Measurements from ENCODE around the gene MEIOB.

DNA sequence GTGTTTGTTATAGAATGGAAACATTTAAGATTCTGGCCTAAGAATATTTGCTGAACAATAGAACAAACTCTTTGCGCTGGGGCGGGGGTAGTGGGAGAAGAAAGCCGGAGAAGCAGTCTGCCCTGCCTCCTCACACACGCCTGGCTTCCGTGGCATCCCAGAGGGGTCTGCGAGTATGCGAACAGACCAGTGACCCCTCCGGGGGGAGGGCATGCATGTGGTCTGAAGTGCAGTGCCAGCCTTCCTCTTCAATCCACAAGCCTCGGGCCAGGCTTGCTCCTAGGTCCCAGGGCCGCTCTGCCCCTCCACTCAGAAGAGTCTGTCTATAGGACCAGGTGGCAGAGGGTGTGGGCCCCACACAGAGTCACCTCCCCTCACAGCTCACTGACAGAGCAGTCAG is 64.3 kb downstream of the MEIOB start:
- TF ChIP-seq POLR2A (IDR thresholded peaks at IDR 0.05; ENCODE audit: low read depth, low read length) (no peak), TAF1 (IDR thresholded peaks at IDR 0.05; ENCODE audit: low read depth, low read length) (no peak)
